ENCODE data around the gene CAND1.

CAND1 gene

DNA sequence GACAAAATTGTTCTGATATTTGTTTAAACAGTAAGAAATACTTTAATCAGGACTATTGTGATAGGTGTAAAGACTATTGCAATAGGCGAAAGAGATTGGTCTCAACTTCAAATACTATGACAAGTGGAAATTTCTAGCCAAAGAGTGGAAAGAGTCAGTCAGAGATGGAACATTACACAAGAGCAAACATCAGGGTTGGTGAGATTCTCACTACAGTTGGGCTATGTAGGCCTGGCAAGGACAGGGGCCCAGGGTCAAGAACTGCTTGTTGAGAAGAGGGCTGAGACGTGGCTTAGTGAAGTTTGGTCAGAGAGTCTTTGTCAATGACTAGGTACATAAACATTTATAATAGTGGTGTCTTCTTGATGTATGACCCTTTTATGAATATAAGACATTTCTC, 19.4 kb downstream of the CAND1 start:
- Histone ChIP-seq H2AFZ (ENCODE audit: low read depth, low read length) (no peak overlapping the region), H3K4me3 (ENCODE audit: low read length) (no peak overlapping the region), H3K27me3 (ENCODE audit: insufficient read depth, low read length) (no peaks in the 10 kb centered on the region), H3K4me1 (ENCODE audit: insufficient read depth, low read length) (no peaks in the 10 kb centered on the region), H3K9me3 (ENCODE audit: low read length) (peaks cover 2% of the 10 kb centered on the region), H3K36me3 (ENCODE audit: insufficient read depth, low read length) (peaks cover 42% of the 10 kb centered on the region)

GRCh38 chr12:67290378-67290777, 21.2 kb downstream of the CAND1 start:
- Histone ChIP-seq H3K4me3 (ENCODE audit: low read length) (no peak overlapping the region), H3K9me3 (ENCODE audit: low read length) (peaks cover 2% of the 10 kb centered on the region), H3K36me3 (ENCODE audit: insufficient read depth, low read length) (peaks cover 45% of the 10 kb centered on the region), H3K27me3 (ENCODE audit: insufficient read depth, low read length) (no peaks in the 10 kb centered on the region), H3K4me1 (ENCODE audit: insufficient read depth, low read length) (no peaks in the 10 kb centered on the region), H2AFZ (ENCODE audit: low read depth, low read length) (no peak overlapping the region)

- Histone ChIP-seq H3K9me3 (ENCODE audit: low read length) (no peaks in the 10 kb centered on the region), H3K27me3 (ENCODE audit: insufficient read depth, low read length) (no peaks in the 10 kb centered on the region), H3K4me3 (ENCODE audit: low read length) (no peak overlapping the region), H2AFZ (ENCODE audit: low read depth, low read length) (no peak overlapping the region), H3K4me1 (ENCODE audit: insufficient read depth, low read length) (no peaks in the 10 kb centered on the region), H3K36me3 (ENCODE audit: insufficient read depth, low read length) (peaks cover 82% of the 10 kb centered on the region)
These were observed 30.4 kb downstream of the CAND1 start for GRCh38 chr12:67299526-67299925.

GRCh38 chr12:67299926-67300325, 30.8 kb downstream of the CAND1 start:
- Histone ChIP-seq H3K4me1 (ENCODE audit: insufficient read depth, low read length) (no peaks in the 10 kb centered on the region), H3K27me3 (ENCODE audit: insufficient read depth, low read length) (no peaks in the 10 kb centered on the region), H3K4me3 (ENCODE audit: low read length) (no peak overlapping the region), H2AFZ (ENCODE audit: low read depth, low read length) (no peak overlapping the region), H3K36me3 (ENCODE audit: insufficient read depth, low read length) (peaks cover 82% of the 10 kb centered on the region), H3K9me3 (ENCODE audit: low read length) (no peaks in the 10 kb centered on the region)

- H3K9me3 ChIP-seq (ENCODE audit: low read length): no peaks in the 10 kb centered on the region
- peaks cover 86% of the 10 kb centered on the region for H3K36me3 ChIP-seq (ENCODE audit: insufficient read depth, low read length)
- H2AFZ ChIP-seq (ENCODE audit: low read depth, low read length): no peak overlapping the region
- H3K4me3 ChIP-seq (ENCODE audit: low read length): no peak overlapping the region
- no peaks in the 10 kb centered on the region for H3K27me3 ChIP-seq (ENCODE audit: insufficient read depth, low read length)
- H3K4me1 ChIP-seq (ENCODE audit: insufficient read depth, low read length): no peaks in the 10 kb centered on the region
These were observed 33.0 kb downstream of the CAND1 start for GRCh38 chr12:67302162-67302561.

DNA sequence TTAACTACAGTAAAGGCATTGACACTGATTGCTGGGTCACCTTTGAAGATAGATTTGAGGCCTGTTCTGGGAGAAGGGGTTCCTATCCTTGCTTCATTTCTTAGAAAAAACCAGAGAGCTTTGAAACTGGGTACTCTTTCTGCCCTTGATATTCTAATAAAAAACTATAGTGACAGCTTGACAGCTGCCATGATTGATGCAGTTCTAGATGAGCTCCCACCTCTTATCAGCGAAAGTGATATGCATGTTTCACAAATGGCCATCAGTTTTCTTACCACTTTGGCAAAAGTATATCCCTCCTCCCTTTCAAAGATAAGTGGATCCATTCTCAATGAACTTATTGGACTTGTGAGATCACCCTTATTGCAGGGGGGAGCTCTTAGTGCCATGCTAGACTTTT, 36.4 kb downstream of the CAND1 start:
- Histone ChIP-seq H3K4me1 (ENCODE audit: insufficient read depth, low read length) (no peaks in the 10 kb centered on the region), H3K27me3 (ENCODE audit: insufficient read depth, low read length) (no peaks in the 10 kb centered on the region), H3K4me3 (ENCODE audit: low read length) (no peak overlapping the region)

DNA sequence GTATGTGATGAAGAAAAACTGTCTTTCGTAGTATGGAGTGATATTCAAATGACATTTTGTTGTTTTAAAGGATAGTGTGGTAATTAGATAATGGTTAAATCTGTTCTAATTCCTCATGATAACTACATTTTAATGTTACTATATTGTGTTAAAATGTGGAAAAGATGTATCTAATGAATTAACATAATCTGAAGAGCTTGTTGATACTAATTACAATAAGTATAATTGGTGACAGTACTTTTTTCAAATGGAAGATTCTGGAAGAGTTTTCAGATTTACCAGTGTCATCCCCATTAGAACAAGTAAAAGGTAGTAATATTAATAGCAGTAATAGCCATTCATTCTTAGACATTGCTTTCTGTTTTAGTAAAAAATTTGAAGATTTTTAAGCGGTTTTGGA, 37.6 kb downstream of the CAND1 start:
- Histone ChIP-seq H3K9me3 (ENCODE audit: low read length) (no peaks in the 10 kb centered on the region), H3K4me3 (ENCODE audit: low read length) (no peak overlapping the region), H3K27me3 (ENCODE audit: insufficient read depth, low read length) (no peaks in the 10 kb centered on the region), H3K36me3 (ENCODE audit: insufficient read depth, low read length) (peaks cover 92% of the 10 kb centered on the region), H2AFZ (ENCODE audit: low read depth, low read length) (no peak overlapping the region), H3K4me1 (ENCODE audit: insufficient read depth, low read length) (no peaks in the 10 kb centered on the region)

More for the DNA sequence above, 36.4 kb downstream of the CAND1 start:
- Histone ChIP-seq H3K36me3 (ENCODE audit: insufficient read depth, low read length) (peaks cover 86% of the 10 kb centered on the region), H3K9me3 (ENCODE audit: low read length) (no peaks in the 10 kb centered on the region), H2AFZ (ENCODE audit: low read depth, low read length) (no peak overlapping the region)

DNA sequence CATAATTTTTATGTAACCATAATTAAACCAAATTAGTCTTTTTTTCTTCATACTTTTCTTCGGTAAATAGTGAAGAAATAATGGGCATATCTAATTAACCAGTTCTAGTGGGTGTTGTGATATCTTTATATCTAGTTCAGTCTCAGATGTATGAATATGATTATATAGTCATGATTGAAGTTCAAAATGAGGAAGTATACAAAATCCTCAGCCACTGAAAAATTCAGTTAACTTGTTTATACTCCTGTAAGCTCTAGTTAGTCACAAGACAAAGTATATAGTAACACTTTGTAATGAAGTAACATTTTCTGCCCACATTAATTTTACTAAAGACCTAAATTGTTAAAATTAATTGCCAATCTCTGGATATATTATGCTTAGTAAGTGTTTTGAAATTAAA, 46.5 kb downstream of the CAND1 start:
- Histone ChIP-seq H3K4me1 (ENCODE audit: insufficient read depth, low read length) (no peaks in the 10 kb centered on the region), H3K27me3 (ENCODE audit: insufficient read depth, low read length) (no peaks in the 10 kb centered on the region), H3K36me3 (ENCODE audit: insufficient read depth, low read length) (peaks cover 68% of the 10 kb centered on the region), H2AFZ (ENCODE audit: low read depth, low read length) (no peak overlapping the region), H3K4me3 (ENCODE audit: low read length) (no peak overlapping the region), H3K9me3 (ENCODE audit: low read length) (no peaks in the 10 kb centered on the region)

DNA sequence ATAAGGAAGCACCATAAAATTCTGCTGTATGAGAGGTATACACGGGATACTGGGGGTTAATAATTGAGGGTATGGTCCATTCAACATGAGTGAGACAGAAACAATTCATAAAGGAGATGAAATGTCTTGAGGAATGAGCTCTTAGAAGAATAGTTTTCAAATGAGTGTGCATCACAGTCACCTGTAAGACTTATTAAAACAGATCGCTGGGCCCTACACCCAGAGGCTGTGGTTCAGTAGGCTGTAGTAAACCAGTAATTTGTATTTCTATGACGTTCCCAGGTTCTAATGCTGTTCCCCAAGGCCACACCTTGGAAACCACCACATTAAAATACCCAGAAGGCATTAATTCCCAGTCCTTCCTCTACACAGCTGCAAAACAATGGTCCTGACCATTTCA, 49.6 kb downstream of the CAND1 start:
- H3K9me3 ChIP-seq (ENCODE audit: low read length): no peaks in the 10 kb centered on the region
- H3K4me3 ChIP-seq (ENCODE audit: low read length): no peak overlapping the region
- no peak overlapping the region for H2AFZ ChIP-seq (ENCODE audit: low read depth, low read length)
- H3K36me3 ChIP-seq (ENCODE audit: insufficient read depth, low read length): peaks cover 49% of the 10 kb centered on the region
- H3K4me1 ChIP-seq (ENCODE audit: insufficient read depth, low read length): no peaks in the 10 kb centered on the region
- no peaks in the 10 kb centered on the region for H3K27me3 ChIP-seq (ENCODE audit: insufficient read depth, low read length)

- Histone ChIP-seq H3K36me3 (ENCODE audit: insufficient read depth, low read length) (peaks cover 39% of the 10 kb centered on the region), H3K4me3 (ENCODE audit: low read length) (no peak overlapping the region), H3K27me3 (ENCODE audit: insufficient read depth, low read length) (no peaks in the 10 kb centered on the region), H2AFZ (ENCODE audit: low read depth, low read length) (no peak overlapping the region), H3K9me3 (ENCODE audit: low read length) (no peaks in the 10 kb centered on the region), H3K4me1 (ENCODE audit: insufficient read depth, low read length) (no peaks in the 10 kb centered on the region)
These were observed 50.8 kb downstream of the CAND1 start for GRCh38 chr12:67319936-67320335.

DNA sequence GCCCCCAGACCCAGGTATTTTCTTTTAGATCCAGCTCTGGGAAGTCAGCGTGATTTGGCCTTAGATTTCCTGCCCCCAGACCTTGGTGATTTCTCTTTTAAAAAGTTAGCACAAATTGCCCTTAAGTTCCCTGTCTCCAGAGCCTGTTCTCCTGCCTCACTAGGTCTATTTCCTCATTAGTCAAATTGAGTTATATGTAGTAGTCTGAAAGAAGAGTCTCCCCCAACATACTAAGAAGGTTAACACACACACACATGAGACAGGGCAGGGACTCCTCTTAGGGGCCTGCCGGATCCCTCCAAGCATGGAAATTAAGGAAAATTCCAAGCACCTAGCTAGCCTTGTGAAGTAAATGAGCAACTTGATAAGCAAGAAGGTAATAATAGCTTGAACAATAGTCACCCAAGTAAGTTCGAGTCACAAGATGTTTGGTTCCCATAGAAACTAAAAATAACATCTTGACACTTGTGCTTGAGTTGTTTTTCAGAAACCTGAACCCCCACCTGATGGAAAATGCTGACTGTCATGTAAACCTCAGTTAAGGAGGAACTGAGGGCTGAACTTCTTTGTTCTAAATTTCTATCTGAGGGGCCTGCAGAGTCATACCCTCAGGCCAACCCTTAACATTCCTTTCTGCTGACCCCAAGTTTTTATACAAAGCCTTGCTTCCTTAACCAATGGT, 51.6 kb downstream of the CAND1 start:
- Histone ChIP-seq H3K9me3 (ENCODE audit: low read length) (no peaks in the 10 kb centered on the region), H3K4me3 (ENCODE audit: low read length) (no peak overlapping the region), H3K27me3 (ENCODE audit: insufficient read depth, low read length) (no peaks in the 10 kb centered on the region), H3K36me3 (ENCODE audit: insufficient read depth, low read length) (peaks cover 36% of the 10 kb centered on the region), H3K4me1 (ENCODE audit: insufficient read depth, low read length) (no peaks in the 10 kb centered on the region), H2AFZ (ENCODE audit: low read depth, low read length) (no peak overlapping the region)

- H3K9me3 ChIP-seq (ENCODE audit: low read length): no peaks in the 10 kb centered on the region
- no peak overlapping the region for H3K4me3 ChIP-seq (ENCODE audit: low read length)
- H3K27me3 ChIP-seq (ENCODE audit: insufficient read depth, low read length): no peaks in the 10 kb centered on the region
- peaks cover 29% of the 10 kb centered on the region for H3K36me3 ChIP-seq (ENCODE audit: insufficient read depth, low read length)
- no peaks in the 10 kb centered on the region for H3K4me1 ChIP-seq (ENCODE audit: insufficient read depth, low read length)
- no peak overlapping the region for H2AFZ ChIP-seq (ENCODE audit: low read depth, low read length)
These were observed 53.4 kb downstream of the CAND1 start for GRCh38 chr12:67322580-67322979.

DNA sequence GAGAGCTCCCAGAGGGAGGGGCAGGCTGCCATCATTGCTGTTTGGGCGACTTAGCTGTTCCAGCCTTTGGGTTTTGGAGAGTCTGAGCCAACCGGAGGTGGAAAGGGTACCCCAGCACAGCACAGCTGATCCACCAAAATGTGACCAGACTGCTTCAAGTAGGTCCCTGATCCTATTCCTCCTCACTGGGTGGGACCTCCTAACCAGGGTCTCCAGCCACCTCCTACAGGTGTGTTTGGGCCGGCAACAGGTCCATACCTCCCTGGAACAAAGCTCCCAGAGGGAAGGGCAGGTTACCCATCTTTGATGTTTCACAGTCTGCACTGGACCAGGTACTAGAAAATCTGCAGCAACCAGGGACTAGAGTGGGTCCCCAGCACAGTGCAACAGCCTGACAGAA, 53.8 kb downstream of the CAND1 start:
- Histone ChIP-seq H3K4me1 (ENCODE audit: insufficient read depth, low read length) (no peaks in the 10 kb centered on the region), H2AFZ (ENCODE audit: low read depth, low read length) (no peak overlapping the region), H3K9me3 (ENCODE audit: low read length) (no peaks in the 10 kb centered on the region), H3K27me3 (ENCODE audit: insufficient read depth, low read length) (no peaks in the 10 kb centered on the region), H3K4me3 (ENCODE audit: low read length) (no peak overlapping the region), H3K36me3 (ENCODE audit: insufficient read depth, low read length) (peaks cover 25% of the 10 kb centered on the region)

- Histone ChIP-seq H2AFZ (ENCODE audit: low read depth, low read length) (no peak overlapping the region), H3K36me3 (ENCODE audit: insufficient read depth, low read length) (peaks cover 3% of the 10 kb centered on the region), H3K4me3 (ENCODE audit: low read length) (no peak overlapping the region), H3K4me1 (ENCODE audit: insufficient read depth, low read length) (no peaks in the 10 kb centered on the region), H3K9me3 (ENCODE audit: low read length) (peaks cover 2% of the 10 kb centered on the region), H3K27me3 (ENCODE audit: insufficient read depth, low read length) (no peaks in the 10 kb centered on the region)
These were observed 57.5 kb downstream of the CAND1 start for GRCh38 chr12:67326637-67327036.
